Trophoblast cell (in vitro differentiated cells and primary cell): ENCODE results near the gene RNF180.

Experiments used
- DNase-seq, 2 donors: peaks; one replicate each; pipeline ENCODE4 v3.0.0-alpha.2; 2016
- H2AFZ ChIP-seq: 2 replicates; pipeline ENCODE4 v1.6.1; 2013; ENCODE audit warnings: low read length, moderate library complexity, mild to moderate bottlenecking; ENCODE audit not compliant: insufficient read depth, poor library complexity
- H2AK5ac ChIP-seq: 2 replicates; pipeline ENCODE4 v1.6.1; 2013; ENCODE audit warnings: mild to moderate bottlenecking, low read length
- H2BK120ac ChIP-seq: 2 replicates; pipeline ENCODE4 v1.6.1; 2013; ENCODE audit warnings: low read length, mild to moderate bottlenecking, moderate library complexity; ENCODE audit not compliant: insufficient read depth, poor library complexity
- H2BK12ac ChIP-seq: 2 replicates; pipeline ENCODE4 v1.6.1; 2013; ENCODE audit warnings: mild to moderate bottlenecking, low read length, moderate library complexity
- H2BK5ac ChIP-seq: 2 replicates; pipeline ENCODE4 v1.6.1; 2013; ENCODE audit warnings: low read length, low read depth, moderate library complexity, mild to moderate bottlenecking; ENCODE audit not compliant: poor library complexity
- H3K14ac ChIP-seq: 2 replicates; pipeline ENCODE4 v1.6.1; 2013; ENCODE audit warnings: mild to moderate bottlenecking, low read length
- H3K18ac ChIP-seq: 2 replicates; pipeline ENCODE4 v1.6.1; 2013; ENCODE audit warnings: mild to moderate bottlenecking, low read length
- H3K23ac ChIP-seq: 2 replicates; pipeline ENCODE4 v1.6.1; 2013; ENCODE audit warnings: low read length
- H3K27ac ChIP-seq: 2 replicates; pipeline ENCODE4 v1.5.1; 2013; ENCODE audit warnings: low read depth, mild to moderate bottlenecking, inconsistent platforms, low read length, moderate library complexity
- H3K27me3 ChIP-seq: 2 replicates; pipeline ENCODE4 v1.6.1; 2013; ENCODE audit warnings: inconsistent platforms, mild to moderate bottlenecking, low read length, moderate library complexity; ENCODE audit not compliant: insufficient read depth
- H3K36me3 ChIP-seq, 2 experiments: 1 replicate in 1 of 2; 2 replicates in 1 of 2; pipeline ENCODE4 v1.6.1; 2013; ENCODE audit warnings: low read length in 2 of 2, mild to moderate bottlenecking in 2 of 2, moderate library complexity in 1 of 2; ENCODE audit not compliant: insufficient read depth in 2 of 2, control insufficient read depth in 1 of 2
- H3K4ac ChIP-seq: 2 replicates; pipeline ENCODE4 v1.6.1; 2013; ENCODE audit warnings: low read depth, mild to moderate bottlenecking, low read length, moderate library complexity
- H3K4me1 ChIP-seq, 2 experiments: 1 replicate in 1 of 2; 2 replicates in 1 of 2; pipeline ENCODE4 v1.6.1; 2013; ENCODE audit warnings: low read length in 2 of 2, mild to moderate bottlenecking in 2 of 2, moderate library complexity in 1 of 2; ENCODE audit not compliant: insufficient read depth in 2 of 2, control insufficient read depth in 1 of 2
- H3K4me2 ChIP-seq: 2 replicates; pipeline ENCODE4 v1.6.1; 2013; ENCODE audit warnings: inconsistent platforms, mild to moderate bottlenecking, low read length, moderate library complexity
- H3K4me3 ChIP-seq: 2 replicates; pipeline ENCODE4 v1.5.1; 2013; ENCODE audit warnings: mild to moderate bottlenecking, low read depth, low read length, inconsistent platforms
- H3K79me1 ChIP-seq: one replicate; pipeline ENCODE4 v1.6.1; 2013; ENCODE audit warnings: low read length
- H3K79me2 ChIP-seq: 2 replicates; pipeline ENCODE4 v1.6.1; 2013; ENCODE audit warnings: low read length, mild to moderate bottlenecking; ENCODE audit not compliant: control insufficient read depth, insufficient read depth, poor library complexity
- H3K9ac ChIP-seq: 2 replicates; pipeline ENCODE4 v1.6.1; 2013; ENCODE audit warnings: mild to moderate bottlenecking, low read length
- H3K9me3 ChIP-seq: 2 replicates; pipeline ENCODE4 v1.6.1; 2013; ENCODE audit warnings: low read depth, mild to moderate bottlenecking, control low read depth, inconsistent platforms, low read length; ENCODE audit not compliant: insufficient read depth
- H4K12ac ChIP-seq: 2 replicates; pipeline ENCODE4 v1.6.1; 2013; ENCODE audit warnings: low read depth, mild to moderate bottlenecking, low read length, moderate library complexity
- H4K8ac ChIP-seq: 2 replicates; pipeline ENCODE4 v1.6.1; 2013; ENCODE audit warnings: low read depth, mild to moderate bottlenecking, low read length, moderate library complexity
- H4K91ac ChIP-seq: one replicate; pipeline ENCODE4 v1.6.1; 2013; ENCODE audit warnings: low read depth, mild to moderate bottlenecking, low read length, moderate library complexity
- WGBS: extraction: QIAGEN DNeasy Blood & Tissue Kit; methylation state at CpG from one replicate; pipeline ENCODE4 v1.1.7; 2013; ENCODE audit warnings: missing lambda C conversion rate; ENCODE audit not compliant: insufficient read length, insufficient coverage; ENCODE audit errors: extremely low coverage; 5-methylcytosine and 5-hydroxymethylcytosine counted together

The RNF180 gene

GRCh38 chr5:64315778-64316177, 150.1 kb downstream of the RNF180 start:
- H3K9me3 ChIP-seq = no peaks in the 10 kb centered on the region
- no peak overlapping the region for H2AK5ac ChIP-seq
- H2AFZ ChIP-seq = no peak overlapping the region
- no peak overlapping the region for H4K91ac ChIP-seq
- no peak overlapping the region for H3K23ac ChIP-seq
- H3K4me2 ChIP-seq = no peak overlapping the region
- no peak overlapping the region for H3K14ac ChIP-seq
- no peaks in the 10 kb centered on the region for H3K27me3 ChIP-seq
- H3K27ac ChIP-seq = no peak overlapping the region
- H3K36me3 ChIP-seq = no peaks in the 10 kb centered on the region
- no peak overlapping the region for H3K4me3 ChIP-seq
- no peak overlapping the region for H2BK5ac ChIP-seq
- H4K8ac ChIP-seq = no peak overlapping the region
- H3K79me2 ChIP-seq = no peaks in the 10 kb centered on the region
- no peak overlapping the region for H4K12ac ChIP-seq
- no peaks in the 10 kb centered on the region for H3K79me1 ChIP-seq
- H3K4ac ChIP-seq = no peak overlapping the region
- no peak overlapping the region for H3K9ac ChIP-seq
- no peaks in the 10 kb centered on the region for H3K4me1 ChIP-seq
- no CpG with 5 or more reads among the region's 1 CpG for WGBS
- H3K18ac ChIP-seq = no peak overlapping the region
- DNase-seq = no peak
- H2BK120ac ChIP-seq = no peak overlapping the region
- no peak overlapping the region for H2BK12ac ChIP-seq

- Histone ChIP-seq H3K4me3 (no peak overlapping the region), H4K12ac (no peak overlapping the region), H4K91ac (no peak overlapping the region), H3K79me2 (no peaks in the 10 kb centered on the region), H3K9me3 (no peaks in the 10 kb centered on the region), H2BK5ac (no peak overlapping the region), H3K23ac (no peak overlapping the region), H3K9ac (no peak overlapping the region), H3K4me1 (no peaks in the 10 kb centered on the region), H3K4me2 (no peak overlapping the region), H3K79me1 (no peaks in the 10 kb centered on the region), H3K4ac (no peak overlapping the region), H2BK12ac (no peak overlapping the region), H2BK120ac (no peak overlapping the region), H2AFZ (no peak overlapping the region), H3K27ac (no peak overlapping the region), H3K18ac (no peak overlapping the region), H4K8ac (no peak overlapping the region), H3K27me3 (no peaks in the 10 kb centered on the region), H2AK5ac (no peak overlapping the region), H3K14ac (no peak overlapping the region), H3K36me3 (no peaks in the 10 kb centered on the region)
- WGBS = no CpG with 5 or more reads among the region's 1 CpG
- DNase-seq = no peak
Observed at GRCh38 chr5:64318175-64318574, 152.5 kb downstream of the RNF180 start.

DNA sequence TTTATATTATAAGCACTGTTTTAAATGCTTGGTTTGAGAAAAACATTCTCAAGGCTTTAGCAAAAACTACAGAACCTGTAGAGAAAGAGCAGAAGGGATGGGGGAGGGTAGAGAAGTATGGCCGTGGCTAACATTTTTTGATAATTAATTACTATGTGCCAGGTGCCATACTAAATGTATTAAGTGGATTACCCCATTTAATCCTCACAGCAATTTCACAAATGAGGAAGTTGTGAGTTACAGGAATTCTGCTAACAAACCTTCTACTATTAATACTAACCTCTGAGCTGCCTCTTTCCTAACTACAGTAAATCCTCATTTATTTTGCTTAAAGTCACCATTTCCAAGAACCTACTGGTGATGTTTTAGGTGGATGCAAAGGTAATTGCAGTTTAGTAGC, 157.9 kb downstream of the RNF180 start:
- WGBS = no CpG with 5 or more reads among the region's 1 CpG

DNA sequence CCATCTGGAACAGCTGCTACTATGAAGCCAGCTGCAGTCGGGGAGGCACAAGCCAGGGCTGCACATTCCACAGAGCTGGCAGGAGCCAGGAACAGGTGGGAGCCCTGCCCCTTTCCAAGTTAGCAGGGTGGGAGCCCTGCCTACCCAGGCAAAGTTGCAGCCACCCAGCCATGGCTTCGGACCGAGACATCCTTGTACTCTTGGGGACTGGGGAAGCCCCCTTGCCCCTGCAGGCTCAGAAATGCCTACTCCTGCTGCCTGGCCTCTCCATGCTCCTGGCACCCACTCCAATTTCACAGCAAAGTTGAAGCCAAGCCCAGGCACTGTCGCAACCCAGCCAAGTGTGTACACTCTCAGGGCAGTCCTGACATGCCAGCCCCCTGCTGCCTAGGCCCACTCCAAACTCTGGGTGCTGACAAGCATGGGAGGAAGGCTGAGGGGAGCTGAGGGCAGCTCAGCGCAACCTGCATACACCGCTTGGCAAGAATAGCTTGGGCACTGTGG, 165.1 kb downstream of the RNF180 start:
- no CpG with 5 or more reads among the region's 6 CpGs for WGBS
- Histone ChIP-seq H3K4ac (no peak overlapping the region), H3K9me3 (peaks cover 4% of the 10 kb centered on the region), H4K8ac (no peak overlapping the region), H3K14ac (no peak overlapping the region), H3K27ac (no peak overlapping the region), H4K91ac (no peak overlapping the region), H3K79me2 (no peaks in the 10 kb centered on the region), H4K12ac (no peak overlapping the region), H3K27me3 (no peaks in the 10 kb centered on the region), H3K4me1 (no peaks in the 10 kb centered on the region), H2BK5ac (no peak overlapping the region), H3K4me2 (no peak overlapping the region), H3K9ac (no peak overlapping the region), H3K23ac (no peak overlapping the region), H3K79me1 (no peaks in the 10 kb centered on the region), H3K18ac (no peak overlapping the region), H2BK12ac (no peak overlapping the region), H2AK5ac (no peak overlapping the region), H2BK120ac (no peak overlapping the region), H2AFZ (no peak overlapping the region), H3K4me3 (no peak overlapping the region), H3K36me3 (no peaks in the 10 kb centered on the region)
- DNase-seq = no peak

More for the DNA sequence above, 157.9 kb downstream of the RNF180 start:
- Histone ChIP-seq H3K27ac (no peak overlapping the region), H3K4me2 (no peak overlapping the region), H3K9me3 (no peaks in the 10 kb centered on the region), H3K23ac (no peak overlapping the region), H3K9ac (no peak overlapping the region), H2AFZ (no peak overlapping the region), H2BK5ac (no peak overlapping the region), H2BK120ac (no peak overlapping the region), H3K79me2 (no peaks in the 10 kb centered on the region), H3K79me1 (no peaks in the 10 kb centered on the region), H3K36me3 (no peaks in the 10 kb centered on the region), H3K18ac (no peak overlapping the region), H4K91ac (no peak overlapping the region), H3K27me3 (no peaks in the 10 kb centered on the region), H4K12ac (no peak overlapping the region), H3K4me1 (no peaks in the 10 kb centered on the region), H2AK5ac (no peak overlapping the region), H4K8ac (no peak overlapping the region), H3K4ac (no peak overlapping the region), H3K4me3 (no peak overlapping the region), H2BK12ac (no peak overlapping the region), H3K14ac (no peak overlapping the region)
- no peak for DNase-seq
